Mesenchymal stem cell (in vitro differentiated cells and primary cell): Measurements from ENCODE around the gene OBI1.
A peak's percentile ranks its signal among the peaks of the same experiment; 100 is the strongest.

Experiments used
- DNase-seq: peaks from one replicate; pipeline ENCODE4 v3.0.0-alpha.2; 2013
- H2AFZ ChIP-seq: one replicate; pipeline ENCODE4 v1.6.1; 2013; ENCODE audit warnings: low read depth, mild to moderate bottlenecking, control low read depth, inconsistent platforms, low read length, moderate library complexity
- H2AK5ac ChIP-seq: 2 replicates; pipeline ENCODE4 v1.6.1; 2013; ENCODE audit warnings: low read length, moderate library complexity, mild to moderate bottlenecking, inconsistent platforms; ENCODE audit not compliant: severe bottlenecking
- H2BK120ac ChIP-seq: one replicate; pipeline ENCODE4 v1.6.1; 2013; ENCODE audit warnings: low read depth, mild to moderate bottlenecking, inconsistent platforms, low read length, moderate library complexity
- H2BK12ac ChIP-seq, 2 experiments: one replicate each; pipeline ENCODE4 v1.6.1; 2013; ENCODE audit warnings: inconsistent platforms in 2 of 2, low read length in 2 of 2, mild to moderate bottlenecking in 2 of 2, moderate library complexity in 2 of 2, control low read depth in 1 of 2
- H2BK15ac ChIP-seq: one replicate; pipeline ENCODE4 v1.6.1; 2013; ENCODE audit warnings: mild to moderate bottlenecking, low read depth, inconsistent platforms; ENCODE audit not compliant: poor library complexity, severe bottlenecking
- H2BK5ac ChIP-seq: 2 replicates; pipeline ENCODE4 v1.6.1; 2013; ENCODE audit warnings: low read depth, mild to moderate bottlenecking, low read length, control low read depth, inconsistent platforms; ENCODE audit not compliant: poor library complexity, severe bottlenecking
- H3K14ac ChIP-seq, 2 experiments: one replicate each; pipeline ENCODE4 v1.6.1; 2013; ENCODE audit warnings: inconsistent platforms in 2 of 2, low read length in 2 of 2, control low read depth in 1 of 2, mild to moderate bottlenecking in 1 of 2, moderate library complexity in 1 of 2
- H3K18ac ChIP-seq, 2 experiments: one replicate each; pipeline ENCODE4 v1.6.1; 2013; ENCODE audit warnings: inconsistent platforms in 2 of 2, low read length in 2 of 2, control low read depth in 1 of 2, low read depth in 1 of 2, mild to moderate bottlenecking in 1 of 2
- H3K23ac ChIP-seq, 2 experiments: one replicate each; pipeline ENCODE4 v1.6.1; 2013; ENCODE audit warnings: inconsistent platforms in 2 of 2, low read length in 2 of 2, mild to moderate bottlenecking in 2 of 2, moderate library complexity in 2 of 2, control low read depth in 1 of 2
- H3K27ac ChIP-seq: 2 replicates; pipeline ENCODE4 v1.5.1; 2013; ENCODE audit warnings: mild to moderate bottlenecking, moderate library complexity, low read length, control low read depth, inconsistent platforms; ENCODE audit not compliant: poor library complexity, severe bottlenecking
- H3K27me3 ChIP-seq, 2 experiments: 2 replicates each; pipeline versions ENCODE4 v1.6.1 to v1.7.0; 2013; ENCODE audit warnings: low read length in 2 of 2, mild to moderate bottlenecking in 2 of 2, moderate library complexity in 2 of 2, control low read depth in 1 of 2, inconsistent platforms in 1 of 2; ENCODE audit not compliant: control insufficient read depth in 1 of 2, insufficient read depth in 1 of 2
- H3K36me3 ChIP-seq, 2 experiments: 2 replicates each; pipeline versions ENCODE4 v1.6.1 to v1.7.0; 2013; ENCODE audit warnings: low read length in 2 of 2, control low read depth in 1 of 2, inconsistent platforms in 1 of 2, low read depth in 1 of 2, mild to moderate bottlenecking in 1 of 2; ENCODE audit not compliant: insufficient read depth in 2 of 2, control insufficient read depth in 1 of 2
- H3K4ac ChIP-seq, 2 experiments: one replicate each; pipeline ENCODE4 v1.6.1; 2013; ENCODE audit warnings: inconsistent platforms in 2 of 2, low read length in 2 of 2, mild to moderate bottlenecking in 2 of 2, moderate library complexity in 2 of 2, control low read depth in 1 of 2, low read depth in 1 of 2
- H3K4me1 ChIP-seq: 2 replicates; pipeline ENCODE4 v1.6.1; 2013; ENCODE audit warnings: low read depth, low read length, control low read depth; ENCODE audit not compliant: control insufficient read depth, insufficient read depth
- H3K4me2 ChIP-seq: 2 replicates; pipeline ENCODE4 v1.6.1; 2013; ENCODE audit warnings: low read length, mild to moderate bottlenecking, inconsistent platforms; ENCODE audit not compliant: poor library complexity, severe bottlenecking
- H3K4me3 ChIP-seq, 2 experiments: 2 replicates each; pipeline versions ENCODE4 v1.5.1 to v1.7.0; 2013; ENCODE audit warnings: low read length in 2 of 2, mild to moderate bottlenecking in 2 of 2, control low read depth in 1 of 2, low read depth in 1 of 2; ENCODE audit not compliant: insufficient read depth in 1 of 2
- H3K79me1 ChIP-seq: replicated peaks from 2 replicates; pipeline ENCODE4 v1.6.1; 2013; ENCODE audit warnings: mild to moderate bottlenecking, control low read depth, low read length, inconsistent platforms; ENCODE audit not compliant: poor library complexity, severe bottlenecking
- H3K9ac ChIP-seq: 2 replicates; pipeline ENCODE4 v1.7.0; 2013; ENCODE audit warnings: mild to moderate bottlenecking, low read length, moderate library complexity
- H3K9me3 ChIP-seq: 2 replicates; pipeline ENCODE4 v1.7.0; 2013; ENCODE audit warnings: mild to moderate bottlenecking, low read length; ENCODE audit not compliant: control insufficient read depth
- H4K8ac ChIP-seq: one replicate; pipeline ENCODE4 v1.6.1; 2013; ENCODE audit warnings: inconsistent platforms, mild to moderate bottlenecking, low read length, moderate library complexity
- H4K91ac ChIP-seq: one replicate; pipeline ENCODE4 v1.6.1; 2013; ENCODE audit warnings: mild to moderate bottlenecking, low read length, inconsistent platforms
- WGBS: methylation state at CpG from one replicate; pipeline ENCODE4 v1.1.7; 2013; ENCODE audit warnings: mixed read lengths; 5-methylcytosine and 5-hydroxymethylcytosine counted together

The OBI1 gene

GRCh38 chr13:78601124-78601873 lies 57.7 kb downstream of the OBI1 start:
- no peaks in the 10 kb centered on the region for H3K36me3 ChIP-seq
- H3K9ac ChIP-seq, result no peak overlapping the region
- no peak overlapping the region for H3K14ac ChIP-seq
- H3K18ac ChIP-seq, result no peak overlapping the region
- H3K27me3 ChIP-seq, result peaks cover 92 to 96% of the 10 kb centered on the region in 2 experiments
- H3K4me3 ChIP-seq, result peak overlapping the region in 1 of 2 experiments; percentile 34
- H2BK15ac ChIP-seq, result no peak overlapping the region
- 1% methylated on average over 57 of the region's 58 CpGs for WGBS
- H3K4me1 ChIP-seq, result peaks cover 31% of the 10 kb centered on the region
- H2AFZ ChIP-seq, result no peak overlapping the region
- no peak overlapping the region for H2BK120ac ChIP-seq
- no peak for DNase-seq
- H2BK12ac ChIP-seq, result no peak overlapping the region
- H3K27ac ChIP-seq, result no peak overlapping the region
- H3K9me3 ChIP-seq, result no peaks in the 10 kb centered on the region
- no peak overlapping the region for H3K4ac ChIP-seq
- H4K91ac ChIP-seq, result no peak overlapping the region
- H4K8ac ChIP-seq, result no peak overlapping the region
- no peaks in the 10 kb centered on the region for H3K79me1 ChIP-seq
- peak overlapping the region; percentile 57 for H3K4me2 ChIP-seq
- no peak overlapping the region for H2BK5ac ChIP-seq
- no peak overlapping the region for H2AK5ac ChIP-seq
- peak overlapping the region in 1 of 2 experiments; percentile 97 for H3K23ac ChIP-seq

DNA sequence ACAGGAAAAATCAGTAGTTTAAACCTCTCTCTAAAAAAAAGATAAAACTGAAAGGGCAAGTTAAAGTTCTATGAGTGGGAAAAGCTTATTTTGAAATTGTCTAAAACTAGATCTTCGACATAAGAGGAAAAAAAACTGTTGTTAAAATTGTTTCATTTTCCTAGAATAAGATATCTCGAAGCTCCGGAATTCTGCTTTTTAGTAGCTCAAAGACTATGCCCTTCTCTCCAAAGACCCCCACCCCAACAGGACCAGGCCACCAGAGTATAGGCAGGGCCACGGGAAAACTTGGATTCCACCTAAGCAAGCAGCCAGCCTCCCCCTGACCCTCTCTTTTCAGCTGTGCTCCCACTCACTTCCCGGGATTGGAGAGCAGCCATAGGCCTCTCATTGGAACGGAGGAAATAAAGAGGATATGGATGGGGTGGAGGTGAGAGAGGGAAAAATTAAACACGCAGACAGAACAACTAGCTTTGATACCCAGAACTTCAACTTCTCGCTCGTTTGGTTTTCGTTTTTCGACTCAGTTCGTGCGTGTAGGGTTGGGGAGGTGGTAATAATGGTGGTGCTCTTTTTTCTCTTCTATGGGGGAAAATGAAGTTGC lies 58.6 kb downstream of the OBI1 start:
- no peak overlapping the region for H3K23ac ChIP-seq
- no peak overlapping the region for H2BK120ac ChIP-seq
- 15% methylated on average over 9 of the region's 13 CpGs for WGBS

DNA sequence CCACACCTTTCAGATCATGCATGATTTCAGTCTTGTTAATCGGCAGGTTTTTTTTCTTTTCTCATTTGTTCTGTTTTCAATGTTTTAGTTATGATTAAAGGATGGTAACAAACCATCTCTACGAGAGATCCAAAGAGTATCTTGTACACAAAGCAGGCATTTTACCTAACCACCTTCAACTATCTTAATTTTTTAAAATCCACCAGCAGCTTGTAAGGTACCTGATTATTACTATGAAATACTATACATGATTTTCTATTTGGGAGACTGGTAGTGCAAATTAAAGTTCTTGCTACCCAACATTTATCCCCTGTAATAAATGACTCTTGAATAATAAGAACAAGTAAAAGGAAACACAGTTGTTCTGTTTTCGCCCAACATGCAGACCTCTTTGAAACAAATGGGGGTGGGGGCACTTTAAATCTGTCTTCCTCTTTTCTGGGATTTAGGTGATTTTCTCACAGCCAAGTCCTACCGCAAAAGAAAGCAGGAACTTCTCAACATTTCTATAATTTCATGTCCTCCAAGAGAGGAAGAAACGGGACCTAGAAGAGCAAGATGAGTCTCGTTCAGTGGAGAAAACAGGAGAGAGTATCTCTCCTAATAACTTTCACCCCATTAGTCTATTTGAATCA lies 59.2 kb downstream of the OBI1 start:
- Histone ChIP-seq H3K9me3 (peaks cover 3% of the 10 kb centered on the region), H3K79me1 (no peaks in the 10 kb centered on the region), H3K4me1 (peaks cover 40% of the 10 kb centered on the region), H2BK15ac (no peak overlapping the region), H3K27me3 (peaks cover 92 to 96% of the 10 kb centered on the region in 2 experiments), H4K8ac (no peak overlapping the region), H3K4me2 (no peak overlapping the region), H3K23ac (no peak overlapping the region), H3K4me3 (no peak overlapping the region), H3K9ac (no peak overlapping the region), H4K91ac (no peak overlapping the region), H3K27ac (no peak overlapping the region), H3K18ac (no peak overlapping the region), H3K36me3 (no peaks in the 10 kb centered on the region), H2AK5ac (no peak overlapping the region), H3K14ac (no peak overlapping the region), H3K4ac (no peak overlapping the region), H2BK12ac (no peak overlapping the region), H2BK5ac (no peak overlapping the region), H2BK120ac (no peak overlapping the region), H2AFZ (no peak overlapping the region)
- no CpG with 5 or more reads among the region's 6 CpGs for WGBS
- no peak for DNase-seq

More for the DNA sequence above, 58.6 kb downstream of the OBI1 start:
- Histone ChIP-seq H2AFZ (no peak overlapping the region), H2BK15ac (no peak overlapping the region), H3K9me3 (no peaks in the 10 kb centered on the region), H4K8ac (no peak overlapping the region), H3K27ac (no peak overlapping the region), H3K4me2 (no peak overlapping the region), H3K18ac (no peak overlapping the region), H2BK12ac (no peak overlapping the region), H2AK5ac (no peak overlapping the region), H4K91ac (no peak overlapping the region), H3K9ac (no peak overlapping the region), H3K36me3 (no peaks in the 10 kb centered on the region), H3K27me3 (peaks cover 92 to 96% of the 10 kb centered on the region in 2 experiments), H3K14ac (no peak overlapping the region), H3K4me3 (no peak overlapping the region), H3K79me1 (no peaks in the 10 kb centered on the region), H2BK5ac (no peak overlapping the region), H3K4me1 (peaks cover 39% of the 10 kb centered on the region), H3K4ac (no peak overlapping the region)
- DNase-seq, result no peak

DNA sequence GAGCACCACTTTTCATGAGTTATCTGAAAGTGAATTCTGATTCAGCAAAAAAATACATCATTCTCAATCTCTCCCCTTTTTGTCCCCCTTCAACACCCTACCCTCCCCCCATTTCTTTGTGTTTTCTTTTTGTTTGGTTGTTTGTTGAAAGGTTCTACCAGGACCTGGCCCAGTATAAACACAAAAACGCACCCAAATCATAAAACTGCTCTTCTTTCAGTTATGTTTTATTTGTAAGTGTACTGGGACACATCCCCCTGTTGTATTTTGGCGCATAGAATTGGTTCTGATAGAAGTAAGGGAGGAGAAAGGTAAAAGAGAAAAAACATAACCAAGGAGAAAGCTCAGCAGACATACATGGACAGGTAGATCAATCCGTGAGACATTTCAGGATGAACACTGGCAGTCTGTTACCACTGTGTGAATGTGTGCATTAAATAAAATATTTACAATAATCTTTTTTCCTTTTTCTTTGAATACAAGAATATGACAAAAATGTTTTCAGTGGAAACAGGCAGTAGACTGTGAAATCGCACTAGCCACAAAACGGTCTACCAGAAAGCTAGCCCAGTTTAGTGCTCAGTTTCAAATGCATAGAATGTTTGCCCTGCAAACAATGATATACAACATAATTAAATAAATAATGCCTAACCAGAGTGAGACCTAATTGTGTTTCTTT lies 59.9 kb downstream of the OBI1 start:
- WGBS, result 2% methylated on average over 2 of the region's 5 CpGs
- no peak for DNase-seq
- H2BK5ac ChIP-seq, result no peak overlapping the region

More for the DNA sequence above, 59.9 kb downstream of the OBI1 start:
- H2AFZ ChIP-seq, result no peak overlapping the region
- no peak overlapping the region for H2BK12ac ChIP-seq
- H3K4me3 ChIP-seq, result no peak overlapping the region
- no peak overlapping the region for H3K23ac ChIP-seq
- H2BK120ac ChIP-seq, result no peak overlapping the region
- no peak overlapping the region for H3K4me2 ChIP-seq
- peaks cover 92 to 96% of the 10 kb centered on the region in 2 experiments for H3K27me3 ChIP-seq
- no peaks in the 10 kb centered on the region for H3K79me1 ChIP-seq
- H3K14ac ChIP-seq, result no peak overlapping the region
- no peak overlapping the region for H4K8ac ChIP-seq
- H3K27ac ChIP-seq, result no peak overlapping the region
- no peaks in the 10 kb centered on the region for H3K36me3 ChIP-seq
- H3K4me1 ChIP-seq, result peaks cover 40% of the 10 kb centered on the region
- H3K18ac ChIP-seq, result no peak overlapping the region
- no peak overlapping the region for H2AK5ac ChIP-seq
- peaks cover 3% of the 10 kb centered on the region for H3K9me3 ChIP-seq
- no peak overlapping the region for H3K9ac ChIP-seq
- no peak overlapping the region for H4K91ac ChIP-seq
- no peak overlapping the region for H2BK15ac ChIP-seq
- H3K4ac ChIP-seq, result no peak overlapping the region
